HG03103 (cell line): ENCODE data around the gene SLC38A3.

Experiments
- ATAC-seq: cut with Tn5 transposase; IDR thresholded peaks from one replicate; pipeline ENCODE4 v1.9.1; 2021; ENCODE audit warnings: low read depth; ENCODE audit not compliant: unreplicated experiment

The SLC38A3 gene

DNA sequence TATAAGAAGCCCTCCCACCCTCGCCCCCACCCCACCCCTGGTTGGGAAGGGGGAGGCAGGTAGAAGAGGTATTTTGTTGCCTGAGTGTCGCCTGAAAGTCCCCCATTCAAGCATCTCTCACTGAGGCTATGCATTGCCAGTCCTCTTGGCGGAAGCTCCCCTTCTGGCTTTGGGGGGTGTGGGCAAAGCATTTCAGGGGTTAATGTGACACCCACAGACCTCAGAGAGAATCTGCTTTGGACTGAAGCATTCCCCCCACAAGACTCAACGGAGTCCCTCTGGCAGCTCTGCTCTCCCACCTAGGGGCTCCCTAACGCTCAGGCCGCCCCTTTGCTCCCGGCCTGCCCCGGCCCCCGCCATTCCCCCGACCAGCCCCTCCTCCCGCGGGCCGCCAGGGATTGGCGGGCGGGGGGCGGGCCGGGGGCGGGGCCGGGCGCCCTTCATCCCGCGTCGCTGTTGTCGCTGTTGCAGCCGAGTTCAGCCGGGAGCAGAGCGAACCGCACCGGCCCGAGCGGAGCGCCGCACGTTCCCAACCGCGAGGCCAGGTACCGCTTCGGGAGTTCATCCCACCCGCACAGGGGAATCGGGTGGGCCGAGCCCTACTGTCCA is at the start of gene SLC38A3:
SLC38A3 (plus strand) TSS at position 468 of the 609 bp plus-strand sequence. CDS start 8,929 bp downstream, outside the sequence.
- ATAC-seq, result no peak

DNA sequence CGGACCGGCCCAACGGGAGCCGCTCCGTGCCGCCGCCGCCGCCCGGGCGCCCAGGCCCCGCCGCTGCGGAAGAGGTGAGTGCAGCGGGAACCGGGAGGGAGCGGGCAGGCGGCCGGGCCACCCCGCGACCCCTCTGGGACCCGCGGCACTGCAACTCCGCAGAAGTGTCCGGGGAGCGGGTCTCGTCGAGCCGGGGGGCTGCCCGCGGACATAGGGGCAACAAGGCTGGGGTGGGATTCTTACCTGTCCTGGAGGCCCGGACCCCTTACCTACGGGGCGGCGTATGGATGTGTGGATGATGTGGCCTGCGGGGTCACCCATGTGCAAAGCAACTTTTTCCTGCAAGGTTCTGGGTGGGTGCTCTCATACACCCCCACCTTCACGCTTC is 49.6 kb upstream of the SLC38A3 start:
- ATAC-seq, result no peak

DNA sequence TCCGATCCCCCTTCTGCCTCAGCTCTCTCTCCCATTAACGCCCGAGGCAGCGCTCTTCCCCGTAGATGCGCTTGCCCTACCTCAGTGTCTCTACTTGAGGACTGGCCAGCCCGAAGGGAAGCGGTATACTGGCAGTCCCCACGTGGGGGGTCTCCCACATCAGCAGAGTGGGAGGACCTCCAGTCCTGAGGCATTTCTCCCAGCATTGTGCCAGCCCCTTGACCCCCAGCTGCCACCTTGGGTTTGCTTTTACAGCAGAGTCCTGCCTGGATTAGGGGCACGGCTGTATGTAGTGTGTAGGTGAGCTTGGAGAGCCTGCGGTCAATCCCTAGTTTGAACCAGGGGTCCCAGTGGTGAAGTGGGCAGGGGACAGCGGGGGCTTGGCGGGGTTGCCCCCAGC is 49.2 kb upstream of the SLC38A3 start:
- ATAC-seq, result no peak

DNA sequence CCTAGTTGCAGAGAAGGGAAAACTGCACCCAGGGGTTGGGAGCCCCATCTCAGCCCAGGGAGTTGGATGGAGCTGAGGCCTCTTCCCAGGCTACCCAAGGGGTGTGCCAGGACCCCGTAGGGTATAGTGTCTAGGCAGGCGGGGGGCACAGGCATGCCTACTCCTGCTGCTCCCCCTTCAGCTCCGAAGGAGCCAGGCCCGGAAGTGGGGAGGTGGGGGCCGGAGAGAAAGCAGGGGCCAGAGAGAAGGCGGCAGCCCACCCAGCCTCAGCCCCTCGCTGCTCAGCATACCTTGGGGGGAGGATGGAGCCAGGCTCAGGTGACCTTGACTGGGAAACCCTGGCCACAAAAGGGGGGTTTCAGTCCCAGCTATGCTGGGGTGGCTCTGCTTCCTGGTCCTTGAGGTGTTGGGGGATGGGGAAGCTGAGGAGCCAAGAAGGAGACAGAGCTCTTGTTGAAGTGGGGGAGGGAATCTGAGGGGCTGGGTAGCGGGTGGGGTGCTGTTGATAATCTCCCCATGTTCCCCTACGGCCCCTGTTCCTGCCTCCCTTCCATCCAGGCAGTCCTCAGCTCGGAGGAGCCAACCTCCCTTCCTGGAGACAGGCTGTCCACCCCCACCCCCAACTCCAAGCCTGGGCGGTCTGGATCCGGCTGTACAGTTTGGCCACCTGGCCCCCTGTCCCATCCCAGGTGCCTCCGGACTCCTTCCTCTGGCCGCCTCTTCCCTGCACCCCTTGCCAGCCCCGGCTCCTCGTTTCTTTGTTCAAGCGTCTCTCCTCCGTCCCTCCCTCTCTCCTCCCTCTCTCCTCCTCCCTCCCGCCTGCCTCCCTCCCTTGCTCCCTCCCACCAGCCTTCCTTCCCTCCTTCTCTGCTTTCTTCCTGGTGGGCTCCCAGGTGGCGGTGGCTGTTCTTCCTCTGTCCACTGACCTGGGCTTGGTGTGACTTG is 48.2 kb upstream of the SLC38A3 start:
- ATAC-seq, result no peak

DNA sequence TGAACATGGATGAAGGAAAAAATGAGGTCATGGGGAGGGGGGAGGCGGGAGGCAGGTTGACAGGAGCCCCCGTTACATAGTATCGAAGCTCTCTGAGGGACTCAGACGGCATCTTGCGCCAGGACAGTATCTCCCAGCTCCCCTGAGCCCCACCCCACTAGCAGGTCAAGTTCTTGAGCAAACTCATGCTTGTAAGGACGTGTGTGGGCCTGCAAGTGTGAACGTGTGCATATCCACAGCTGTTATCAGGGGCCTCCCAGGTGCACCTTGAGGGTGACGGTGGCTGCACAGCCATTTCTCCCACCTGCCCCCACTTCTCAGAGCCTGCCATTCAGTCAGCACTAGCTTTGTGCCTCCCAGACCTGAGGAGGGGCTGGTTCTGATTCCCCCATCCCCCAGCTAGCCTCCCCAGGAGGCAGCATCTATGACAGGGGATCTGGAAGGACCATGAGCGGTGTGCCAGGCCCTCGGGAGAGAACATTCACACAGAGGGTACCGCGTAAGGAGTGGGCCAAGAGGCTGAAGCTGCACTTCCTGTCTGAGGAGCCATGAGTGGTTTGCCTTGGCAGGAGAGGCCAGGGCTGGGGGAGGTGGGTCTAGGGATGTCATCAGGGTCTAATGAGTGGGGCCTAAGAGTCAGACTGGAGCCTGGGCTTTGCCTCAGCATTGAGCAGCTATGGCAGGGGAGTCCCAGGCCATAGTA is 47.1 kb upstream of the SLC38A3 start:
- ATAC-seq, result no peak

DNA sequence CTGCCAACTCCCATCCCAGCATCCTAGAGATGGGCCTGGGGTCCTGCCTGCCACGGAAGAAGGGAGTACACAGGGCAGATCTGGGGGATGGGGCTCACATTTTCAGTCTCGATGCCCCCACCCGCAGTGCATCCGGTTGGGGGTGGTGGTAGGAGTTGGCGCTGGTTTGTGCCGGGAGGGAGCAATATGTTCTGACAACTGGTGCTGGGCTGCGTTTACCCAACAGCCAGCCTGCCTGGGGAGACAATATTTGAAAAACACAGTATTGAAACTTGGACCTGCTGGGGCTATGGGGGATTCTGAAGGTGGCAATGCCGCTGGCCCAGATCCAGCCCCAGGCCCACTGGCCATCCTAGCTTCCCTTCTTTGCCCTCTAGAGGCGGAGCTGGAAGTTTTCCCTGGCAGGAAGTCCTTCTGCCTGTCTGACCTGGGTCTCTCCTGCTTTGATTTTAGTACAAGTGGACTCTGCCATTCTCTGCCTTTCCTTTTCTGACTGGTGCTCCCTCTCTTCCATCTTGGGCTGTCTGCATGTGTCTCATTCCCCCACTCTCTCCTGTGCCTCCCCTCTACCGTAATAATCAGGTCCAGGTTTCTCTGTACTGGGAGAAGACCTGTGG is 46.4 kb upstream of the SLC38A3 start:
- ATAC-seq, result no peak

DNA sequence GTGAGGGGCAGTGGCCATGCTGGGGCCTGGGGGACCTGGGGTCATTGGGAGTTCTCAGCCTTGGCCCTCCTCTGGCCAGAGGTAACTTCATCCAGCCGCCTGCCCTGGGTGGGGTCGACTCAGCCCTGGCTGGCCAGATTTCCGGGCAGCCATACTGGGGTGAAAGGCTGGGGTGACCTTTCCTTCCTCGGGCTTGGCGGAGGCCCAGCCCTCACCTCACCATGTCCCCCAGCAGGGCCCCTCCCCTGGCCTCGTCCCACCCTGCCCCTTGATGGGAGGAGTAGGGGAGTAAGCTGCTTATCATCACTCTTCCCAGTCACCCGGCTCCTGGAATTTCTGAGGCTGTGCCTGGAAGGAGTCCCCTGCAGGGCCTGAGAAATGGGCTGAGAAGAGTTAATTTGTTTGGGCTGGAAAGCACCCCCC is 44.5 kb upstream of the SLC38A3 start:
- ATAC-seq, result no peak

DNA sequence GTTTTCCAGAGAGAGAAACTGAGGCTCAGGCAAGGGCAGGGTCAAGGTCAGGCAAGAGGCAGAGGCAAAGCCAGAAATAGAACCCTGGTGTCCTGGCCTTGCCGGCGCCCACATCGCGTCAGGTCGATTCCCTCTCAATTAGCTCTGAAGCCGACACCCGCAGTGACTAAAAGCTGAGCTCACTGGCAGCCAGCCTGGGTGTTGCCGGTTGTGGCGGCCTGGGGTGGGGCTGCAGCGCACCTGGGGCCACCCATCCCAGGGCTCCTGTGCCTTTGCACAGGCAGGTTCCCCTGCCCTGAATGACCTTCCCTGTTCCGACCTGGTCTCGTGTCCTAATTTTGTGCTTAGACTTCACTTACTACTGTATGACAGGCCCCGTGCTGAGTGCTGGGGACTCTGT is 43.8 kb upstream of the SLC38A3 start:
- no peak for ATAC-seq

DNA sequence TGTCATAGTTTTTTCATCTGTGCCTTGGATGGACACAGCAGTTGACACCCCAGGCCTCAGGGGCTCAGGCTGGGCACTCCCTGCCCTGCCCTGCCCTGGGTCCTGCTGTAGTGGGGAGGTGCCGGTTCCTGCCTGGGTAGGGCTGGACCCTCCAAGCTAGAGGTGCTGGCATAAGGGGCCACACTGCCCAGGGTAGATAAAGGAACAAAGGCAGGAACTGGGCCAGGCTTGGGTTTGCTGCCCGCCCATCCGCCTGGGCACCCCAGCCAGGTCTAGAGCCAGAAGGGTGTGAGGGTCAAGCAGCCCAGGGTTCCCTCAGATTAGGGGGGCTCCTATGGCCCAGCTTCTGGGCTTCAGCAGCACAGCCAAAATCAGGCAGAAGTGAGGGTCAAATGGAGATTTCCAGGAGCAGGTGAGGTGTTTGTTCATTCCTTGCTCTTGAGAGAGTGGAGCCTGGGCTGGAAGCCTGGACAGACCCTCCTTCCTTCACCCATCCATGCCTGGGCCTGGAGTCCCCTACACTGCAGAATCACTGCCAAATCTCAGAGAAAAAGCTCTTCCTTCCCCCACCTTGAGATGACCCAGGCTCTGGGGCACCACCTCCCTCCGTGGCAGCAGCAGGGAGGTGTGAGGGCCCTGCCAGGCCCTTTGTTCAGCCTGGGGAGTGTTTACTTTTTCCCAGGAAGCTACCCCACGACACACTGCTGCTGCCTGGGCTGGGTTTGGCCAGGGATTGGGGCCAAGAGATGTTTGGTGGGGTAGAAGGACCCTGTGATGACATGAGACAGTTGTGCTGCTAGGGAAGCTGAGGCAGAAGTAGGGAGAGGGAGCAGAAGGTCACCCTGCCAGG is 42.8 kb upstream of the SLC38A3 start:
- no peak for ATAC-seq

DNA sequence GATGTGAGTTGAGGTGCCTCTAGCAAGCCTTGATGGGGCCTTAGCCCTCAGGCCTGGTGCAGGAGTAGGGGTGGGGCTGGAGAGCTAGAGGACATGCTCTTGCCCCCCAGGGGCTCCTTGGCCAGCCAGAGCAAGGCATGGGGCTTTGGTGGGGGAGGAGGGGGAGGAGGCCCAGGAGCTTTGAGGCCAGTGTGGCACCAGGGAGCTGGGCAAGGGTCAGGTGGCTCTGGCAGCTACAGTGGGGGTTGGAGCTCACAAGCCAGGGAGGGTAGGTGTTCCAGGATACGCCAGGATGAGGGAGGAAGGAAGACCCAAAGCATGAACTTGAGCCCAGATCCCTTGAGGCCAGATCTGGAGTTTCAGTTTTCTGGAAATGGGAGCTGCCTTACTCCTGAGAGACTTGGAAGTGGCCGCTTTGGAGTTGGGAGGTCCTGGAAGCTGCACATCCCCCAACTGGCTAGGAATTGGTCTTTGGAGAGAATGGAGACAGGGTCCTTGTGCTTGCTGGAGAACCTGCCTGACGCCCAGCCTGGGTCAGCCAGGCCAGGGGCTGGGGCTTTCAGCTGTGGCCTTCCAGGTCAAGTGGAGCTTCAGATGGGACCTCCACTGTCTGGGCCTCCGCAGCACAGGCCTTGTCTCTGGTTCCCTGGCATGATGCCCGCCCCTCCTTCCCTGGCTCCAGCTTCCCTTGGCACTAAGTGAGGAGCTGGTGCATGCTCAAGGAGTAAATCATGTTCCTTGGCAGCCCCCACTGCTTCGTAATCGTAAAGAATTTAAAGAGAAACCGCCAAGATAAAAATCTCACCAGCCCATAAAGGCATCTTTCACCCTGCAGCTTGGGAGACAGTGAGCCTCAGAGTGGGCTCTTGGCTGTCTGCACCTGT is 41.3 kb upstream of the SLC38A3 start:
- ATAC-seq, result no peak

DNA sequence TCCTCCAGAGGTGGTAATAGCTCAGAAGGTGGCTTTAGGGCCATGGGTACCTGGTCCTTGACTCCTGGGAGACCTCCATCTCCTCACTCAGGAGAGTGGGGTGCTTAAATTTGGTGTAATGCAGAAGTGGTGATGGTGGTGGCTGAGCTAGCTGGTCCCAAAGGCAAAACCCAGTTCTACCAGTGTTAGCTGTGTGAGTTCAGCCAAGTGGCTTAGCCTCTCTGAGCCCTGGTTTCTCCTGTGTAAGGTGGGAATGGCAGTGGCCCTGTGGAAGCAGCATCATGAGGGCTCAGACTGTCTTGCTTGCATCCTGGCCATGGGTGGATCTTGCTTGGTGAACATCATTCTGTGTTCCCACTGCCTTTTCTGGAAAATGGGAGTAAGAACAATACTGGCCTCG is 40.6 kb upstream of the SLC38A3 start:
- ATAC-seq, result no peak

DNA sequence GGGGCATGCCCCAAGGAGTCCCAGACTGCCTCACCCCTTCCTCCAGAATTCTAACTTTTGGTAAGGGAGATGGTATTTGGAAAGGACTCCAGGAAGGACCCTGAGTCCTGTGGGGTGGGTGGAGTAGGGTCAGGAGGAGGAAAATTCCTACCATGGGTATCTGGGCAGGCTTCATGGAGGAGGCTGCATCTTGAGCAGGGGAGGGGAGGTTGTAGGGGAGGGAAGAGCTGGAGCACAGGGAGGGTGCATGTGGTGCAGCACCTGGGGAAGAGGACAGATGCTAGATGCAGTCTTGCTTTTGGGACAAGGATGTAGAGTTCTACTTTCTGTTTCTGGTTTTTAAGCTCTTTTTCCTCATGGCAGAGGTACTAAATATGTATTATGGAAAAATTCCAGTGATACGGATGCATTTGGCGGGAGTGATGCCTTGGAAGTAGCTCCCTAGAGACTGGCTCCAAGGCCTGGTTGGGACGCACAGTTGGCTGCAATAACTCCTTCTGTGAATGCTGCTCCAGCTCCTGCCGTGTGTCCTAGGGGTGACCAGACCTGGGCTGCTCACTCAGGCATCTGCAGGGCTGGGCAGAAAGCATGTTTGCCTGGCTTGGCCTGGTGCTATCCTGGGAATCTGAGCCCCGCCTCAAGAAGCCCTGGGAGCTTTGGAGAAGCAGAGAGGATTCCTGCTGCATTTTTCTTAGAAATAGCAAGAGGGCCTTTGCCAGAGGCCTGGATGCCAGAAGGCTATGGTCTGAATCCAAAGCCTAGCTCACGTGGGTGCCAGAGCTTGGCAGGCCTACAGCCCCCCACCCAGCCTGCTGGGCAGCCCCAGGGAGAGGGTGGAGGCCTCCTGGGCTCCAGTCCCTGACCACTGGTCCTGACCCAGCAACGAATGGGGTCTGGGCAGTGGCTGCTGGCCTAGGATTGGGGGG is 39.8 kb upstream of the SLC38A3 start:
- no peak for ATAC-seq

DNA sequence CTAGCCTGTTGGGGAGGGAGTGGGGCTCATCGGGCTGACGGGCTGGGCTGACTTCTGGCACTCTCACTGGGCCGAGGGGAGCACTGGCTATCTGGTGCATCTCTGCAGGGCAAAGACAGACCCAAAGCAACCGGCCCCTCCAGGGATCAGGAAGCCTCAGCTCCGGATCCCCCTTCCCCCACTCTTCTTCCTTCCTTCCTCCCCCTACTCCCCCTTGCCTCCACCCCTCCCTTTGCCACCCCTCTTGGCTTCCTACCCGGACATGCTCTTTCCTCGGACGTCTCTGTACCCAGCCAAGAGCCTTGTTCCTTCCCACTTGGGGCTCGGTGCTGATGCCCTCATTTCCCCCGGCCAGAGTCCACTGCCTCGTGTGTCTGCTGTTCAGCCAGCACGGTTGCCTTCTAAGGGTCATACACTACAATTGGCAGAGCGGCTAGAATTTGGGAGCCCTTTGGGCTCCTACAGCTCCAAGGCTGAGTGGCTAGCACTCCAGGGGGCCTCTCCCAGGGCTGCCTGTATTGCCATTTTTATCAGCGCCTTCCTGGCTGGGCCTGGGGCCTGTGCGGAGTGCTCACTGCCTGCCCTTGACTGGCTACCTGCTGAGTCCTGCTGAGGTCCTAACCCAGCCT is 39.0 kb upstream of the SLC38A3 start:
- no peak for ATAC-seq

DNA sequence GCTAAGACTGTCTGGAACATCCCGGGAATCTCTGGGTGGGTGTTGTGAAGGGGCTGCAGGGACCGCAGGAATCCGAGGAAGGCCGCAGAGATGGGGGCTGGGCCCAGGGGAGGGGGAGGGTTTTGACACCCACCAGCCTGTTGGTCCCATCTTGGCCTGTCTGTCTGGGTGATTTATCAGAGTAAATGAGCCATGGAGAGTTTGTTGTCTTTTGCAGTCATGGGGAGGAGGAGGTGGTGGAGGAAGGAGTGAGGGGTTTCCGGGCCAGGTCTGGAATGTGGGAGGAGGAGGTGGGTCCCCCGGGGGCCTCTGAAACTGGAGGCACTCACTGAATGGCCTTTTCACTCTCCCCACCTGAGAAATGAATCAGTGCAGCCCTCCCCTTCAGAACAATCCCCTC is 38.5 kb upstream of the SLC38A3 start:
- no peak for ATAC-seq

DNA sequence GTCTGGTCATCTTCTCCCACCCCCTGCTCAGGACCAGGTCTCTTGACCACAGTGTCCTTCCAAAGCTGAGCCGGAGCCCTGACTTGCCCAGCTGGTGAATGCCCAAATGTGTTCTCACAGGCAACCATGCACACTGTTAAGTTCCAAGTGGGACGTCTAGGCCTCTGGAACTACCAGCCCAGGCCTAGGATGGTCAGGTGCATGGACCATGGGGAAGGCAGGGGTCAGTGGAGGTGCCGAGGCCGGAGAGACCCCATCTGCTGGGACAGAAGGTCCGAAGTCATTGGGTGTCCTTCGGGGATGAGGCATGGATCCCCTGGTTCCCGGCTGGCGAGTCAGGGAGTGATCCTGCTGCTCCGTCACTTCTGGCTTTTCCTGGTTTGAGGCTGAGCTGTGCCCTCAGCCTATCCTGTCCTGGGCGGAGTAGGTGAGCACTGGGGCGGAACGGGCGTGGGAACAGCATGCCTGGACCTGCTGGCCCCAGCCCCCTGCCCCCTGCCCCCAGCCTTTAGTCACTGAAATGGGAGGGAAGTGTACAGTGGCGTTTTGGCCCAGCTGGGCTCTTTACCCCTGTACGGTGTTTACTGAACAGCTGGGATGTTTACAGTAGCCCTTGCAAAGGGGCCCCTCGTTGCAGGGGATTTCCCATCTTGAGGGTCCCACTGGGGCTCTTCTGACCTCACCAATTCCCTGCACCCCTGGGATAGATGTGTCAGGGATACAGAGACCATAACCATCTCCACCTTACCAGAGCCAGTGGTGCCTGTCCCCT is 37.8 kb upstream of the SLC38A3 start:
- no peak for ATAC-seq

DNA sequence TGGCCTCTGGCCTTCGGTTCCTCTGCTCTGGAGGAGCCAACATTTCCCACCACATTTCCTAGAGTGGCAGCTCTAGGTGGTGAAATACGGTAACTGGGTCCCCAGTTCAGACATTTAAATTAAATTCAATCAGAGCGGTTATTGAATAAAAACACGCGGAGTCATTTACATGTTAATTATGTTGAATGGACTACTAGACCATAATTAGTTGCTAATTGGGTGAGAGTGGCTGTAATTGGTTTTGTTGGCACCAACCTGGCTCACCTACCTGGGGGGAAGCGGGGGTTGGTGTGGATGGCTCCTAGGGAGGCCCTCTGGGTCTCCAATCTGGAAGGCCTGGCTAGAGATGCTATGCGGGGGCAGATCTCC is 37.2 kb upstream of the SLC38A3 start:
- no peak for ATAC-seq

DNA sequence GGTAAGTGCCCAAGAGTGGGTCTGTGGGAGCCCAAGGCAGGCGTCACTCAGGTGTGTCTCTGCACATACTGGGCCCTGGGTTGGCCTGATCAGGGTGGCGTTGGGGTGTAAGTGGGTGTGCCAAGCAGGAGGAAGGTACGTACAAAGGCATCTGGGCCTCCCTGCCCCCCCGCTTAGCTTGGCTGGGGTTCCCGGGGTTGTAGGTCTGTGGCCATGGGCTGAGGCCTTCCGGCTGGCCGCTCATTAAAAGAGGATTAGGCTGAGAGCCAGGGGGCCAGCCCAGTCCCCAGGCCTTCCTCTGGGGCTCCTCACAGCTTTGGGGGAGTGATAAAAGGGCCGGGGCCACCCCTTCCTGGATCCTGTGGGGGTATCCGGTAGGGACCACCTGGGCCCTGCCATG is 36.7 kb upstream of the SLC38A3 start:
- no peak for ATAC-seq
